Cardiac muscle cell (in vitro differentiated cells and primary cell): ENCODE data around the gene INAVA. TPM values are rescaled to one million over a fixed set of nuclear protein-coding genes. Genes with fewer than 3 reads are reported as not detected.
A peak's percentile ranks its signal among the peaks of the same experiment; 100 is the strongest.

ENCODE experiments used
- DNase-seq, 2 donors: peaks; one replicate each; pipeline versions ENCODE4 v3.0.0 to v3.0.0-alpha.2; 2010 to 2017; ENCODE audit warnings: low read depth in 1 of 2, low spot score in 1 of 2
- H3K27ac ChIP-seq: fragments of 200-600 bp; sonication (generic); 2 replicates; pipeline ENCODE4 v1.5.1; 2016
- H3K27me3 ChIP-seq: fragments of 200-600 bp; sonication (generic); 2 replicates; pipeline ENCODE4 v1.6.0; 2016; ENCODE audit warnings: control low read depth
- H3K36me3 ChIP-seq: fragments of 200-600 bp; sonication (generic); 2 replicates; pipeline ENCODE4 v1.5.1; 2016; ENCODE audit warnings: control low read depth
- H3K4me1 ChIP-seq: fragments of 200-600 bp; sonication (generic); 2 replicates; pipeline ENCODE4 v1.8.1; 2017; ENCODE audit warnings: low read depth, mild to moderate bottlenecking, mixed run types
- H3K4me3 ChIP-seq: fragments of 200-600 bp; sonication (generic); 2 replicates; pipeline ENCODE4 v1.5.1; 2016; ENCODE audit warnings: mild to moderate bottlenecking
- H3K9me3 ChIP-seq: fragments of 200-600 bp; sonication (generic); 2 replicates; pipeline ENCODE4 v1.5.1; 2017; ENCODE audit warnings: low read depth, mild to moderate bottlenecking, control low read depth
- polyA plus RNA-seq: library from polyadenylated mRNA; unstranded; fragments of >200 nt; fragmentation: Nextera tagmentation; extraction: Ambion mirVana; gene quantifications from 2 replicates; pipeline ENCODE4 v1.2.1, GENCODE V29; 2016
- total RNA-seq: library from RNA; depleted of rRNA; stranded (reverse); fragments of >200 nt; gene quantifications from 2 replicates; pipeline ENCODE4 v1.2.3, GENCODE V29; 2016
- TF ChIP-seq, protein P1 (sequence below): IDR thresholded peaks from 2 replicates; pipeline ENCODE4 v1.5.1; 2012; ENCODE audit warnings: low read depth, mild to moderate bottlenecking, low read length

Gene INAVA
- total and polyA plus RNA-seq, 2 experiments from 2014 or later, result 7.4 to 37.8 TPM

DNA sequence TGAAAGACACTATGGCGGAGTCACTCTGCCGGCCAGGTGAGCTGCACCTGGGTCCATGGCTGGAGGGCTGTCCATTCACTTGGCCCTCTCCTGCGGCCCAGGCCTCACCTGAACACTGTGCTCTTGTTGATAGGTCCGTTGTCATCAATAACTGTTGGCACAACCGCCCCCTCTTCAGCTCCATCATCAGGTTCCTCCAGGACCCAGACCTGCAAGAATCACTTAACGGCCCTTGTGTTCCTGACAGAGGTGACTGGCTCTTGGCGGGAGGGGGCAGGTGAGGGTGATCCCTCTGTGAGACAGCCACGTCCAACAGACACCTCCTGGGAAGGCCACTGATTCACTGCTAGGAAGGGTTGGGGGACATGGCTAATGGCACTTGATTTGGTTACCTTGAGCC lies 54.9 kb downstream of the INAVA start:
- H3K4me3 ChIP-seq, result no peak overlapping the region
- no peaks in the 10 kb centered on the region for H3K4me1 ChIP-seq
- TF ChIP-seq, protein P1, sequence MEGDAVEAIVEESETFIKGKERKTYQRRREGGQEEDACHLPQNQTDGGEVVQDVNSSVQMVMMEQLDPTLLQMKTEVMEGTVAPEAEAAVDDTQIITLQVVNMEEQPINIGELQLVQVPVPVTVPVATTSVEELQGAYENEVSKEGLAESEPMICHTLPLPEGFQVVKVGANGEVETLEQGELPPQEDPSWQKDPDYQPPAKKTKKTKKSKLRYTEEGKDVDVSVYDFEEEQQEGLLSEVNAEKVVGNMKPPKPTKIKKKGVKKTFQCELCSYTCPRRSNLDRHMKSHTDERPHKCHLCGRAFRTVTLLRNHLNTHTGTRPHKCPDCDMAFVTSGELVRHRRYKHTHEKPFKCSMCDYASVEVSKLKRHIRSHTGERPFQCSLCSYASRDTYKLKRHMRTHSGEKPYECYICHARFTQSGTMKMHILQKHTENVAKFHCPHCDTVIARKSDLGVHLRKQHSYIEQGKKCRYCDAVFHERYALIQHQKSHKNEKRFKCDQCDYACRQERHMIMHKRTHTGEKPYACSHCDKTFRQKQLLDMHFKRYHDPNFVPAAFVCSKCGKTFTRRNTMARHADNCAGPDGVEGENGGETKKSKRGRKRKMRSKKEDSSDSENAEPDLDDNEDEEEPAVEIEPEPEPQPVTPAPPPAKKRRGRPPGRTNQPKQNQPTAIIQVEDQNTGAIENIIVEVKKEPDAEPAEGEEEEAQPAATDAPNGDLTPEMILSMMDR, result no peak
- H3K36me3 ChIP-seq, result no peaks in the 10 kb centered on the region
- H3K27ac ChIP-seq, result no peak overlapping the region
- no peak for DNase-seq
- H3K9me3 ChIP-seq, result no peaks in the 10 kb centered on the region
- H3K27me3 ChIP-seq, result no peaks in the 10 kb centered on the region

DNA sequence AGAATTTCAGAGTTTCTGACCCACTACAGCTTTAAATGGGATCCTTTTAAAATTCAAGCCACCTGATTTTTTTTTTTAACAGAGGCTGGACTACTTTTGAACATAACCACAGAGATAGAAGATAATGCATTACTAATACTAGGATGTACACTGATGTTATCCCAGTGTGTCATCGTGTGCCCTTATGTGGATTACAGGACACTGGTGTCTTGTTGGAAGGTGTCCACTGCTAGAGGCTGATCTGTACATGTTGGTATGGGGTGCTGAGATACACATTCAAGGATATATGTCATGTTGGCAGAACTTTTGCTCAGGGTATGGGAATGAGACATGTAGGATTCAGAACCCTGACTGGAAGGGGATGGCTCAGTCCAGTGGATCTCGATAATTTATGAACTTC lies 56.3 kb downstream of the INAVA start:
- DNase-seq, result no peak
- Histone ChIP-seq H3K27me3 (no peaks in the 10 kb centered on the region), H3K36me3 (no peaks in the 10 kb centered on the region), H3K4me3 (no peak overlapping the region), H3K27ac (no peak overlapping the region), H3K9me3 (no peaks in the 10 kb centered on the region), H3K4me1 (no peaks in the 10 kb centered on the region)
- TF ChIP-seq, protein P1, result no peak

DNA sequence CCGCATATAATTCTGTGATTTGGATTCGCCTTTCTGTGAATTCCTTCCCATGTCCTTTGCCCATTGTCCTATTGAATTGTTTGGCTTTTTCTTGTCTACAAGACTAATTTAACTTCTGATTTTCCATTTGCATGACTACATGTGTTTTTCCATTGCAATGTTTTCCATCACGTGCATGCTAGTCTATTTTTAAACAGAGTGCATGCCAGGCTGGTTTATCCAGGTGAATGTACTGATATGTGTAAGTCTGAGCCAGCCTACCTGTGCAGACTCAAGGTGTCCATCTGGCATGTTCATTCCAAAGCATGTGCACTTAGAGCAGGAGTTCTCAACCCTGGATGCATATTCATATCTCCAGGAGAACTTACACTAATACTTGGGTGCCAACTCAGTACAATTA lies 59.7 kb downstream of the INAVA start:
- no peaks in the 10 kb centered on the region for H3K4me1 ChIP-seq
- TF ChIP-seq, protein P1, result no peak
- H3K36me3 ChIP-seq, result no peaks in the 10 kb centered on the region
- H3K27me3 ChIP-seq, result no peaks in the 10 kb centered on the region
- DNase-seq, result no peak
- H3K27ac ChIP-seq, result no peak overlapping the region
- H3K4me3 ChIP-seq, result no peak overlapping the region
- H3K9me3 ChIP-seq, result no peaks in the 10 kb centered on the region

DNA sequence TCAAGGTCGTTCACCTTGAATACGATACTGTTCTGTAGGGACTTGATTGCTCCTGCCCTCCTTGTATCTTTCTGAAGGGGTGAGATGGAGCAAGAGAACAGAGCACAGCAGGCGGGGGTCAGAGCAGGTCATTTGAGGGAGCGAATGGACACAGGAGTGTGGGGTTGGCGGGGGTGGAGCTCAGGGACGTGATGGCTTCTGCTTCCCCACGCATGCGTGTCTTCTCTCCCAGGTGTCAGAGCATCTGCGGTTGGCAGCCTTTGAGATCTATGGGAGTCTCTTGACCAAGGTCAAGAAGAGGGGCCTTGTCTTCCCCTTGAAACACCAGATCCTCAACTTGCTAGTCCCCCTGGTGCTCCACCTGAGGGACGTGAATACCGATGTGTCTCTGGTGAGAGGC lies 63.9 kb downstream of the INAVA start:
- no peak for DNase-seq
- H3K9me3 ChIP-seq, result no peaks in the 10 kb centered on the region
- H3K4me1 ChIP-seq, result peaks cover 5% of the 10 kb centered on the region
- H3K27me3 ChIP-seq, result no peaks in the 10 kb centered on the region
- H3K36me3 ChIP-seq, result no peaks in the 10 kb centered on the region
- no peak overlapping the region for H3K4me3 ChIP-seq
- no peak overlapping the region for H3K27ac ChIP-seq
- TF ChIP-seq, protein P1, result no peak

DNA sequence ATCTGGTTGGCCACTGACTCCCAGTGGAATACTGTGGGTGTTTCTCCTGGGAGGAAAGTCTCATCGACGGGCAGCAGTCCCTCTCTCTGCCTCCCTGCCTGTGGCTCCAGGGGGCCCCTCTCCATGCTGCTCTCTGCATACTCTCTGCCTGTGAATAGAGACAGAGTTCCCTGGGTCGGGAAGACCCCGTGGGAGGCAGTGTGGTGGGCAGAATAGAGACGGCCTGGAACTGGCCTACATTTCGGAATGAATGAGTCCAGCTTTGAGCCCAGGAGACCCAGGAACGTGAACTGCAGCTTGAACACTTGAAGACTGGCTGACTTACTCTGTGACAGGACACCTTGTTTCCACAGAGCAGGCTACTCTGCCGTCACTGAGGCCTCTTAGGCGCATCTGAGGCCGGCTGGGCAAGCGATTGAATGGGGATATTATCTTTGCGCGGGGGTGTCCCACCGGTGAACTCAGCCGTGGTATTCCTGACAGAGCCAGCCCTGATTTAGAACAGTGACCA lies 64.8 kb downstream of the INAVA start:
- H3K4me3 ChIP-seq, result no peak overlapping the region
- H3K9me3 ChIP-seq, result no peaks in the 10 kb centered on the region
- no peak overlapping the region for H3K27ac ChIP-seq
- peak in 1 of 2 donors; percentile 34 for DNase-seq
- TF ChIP-seq, protein P1, result no peak
- H3K4me1 ChIP-seq, result peaks cover 5% of the 10 kb centered on the region
- no peaks in the 10 kb centered on the region for H3K36me3 ChIP-seq
- H3K27me3 ChIP-seq, result no peaks in the 10 kb centered on the region
